Activated naive CD8-positive, alpha-beta T cell treated with anti-CD3 and anti-CD28 coated beads, Interleukin-2, amount 50 U/mL, for 24 hours (primary cell): ENCODE results near the gene DCBLD1.
"Not testable (repeated sequence)": the region's sequence is repeated elsewhere in the genome, so short reads cannot be mapped to it uniquely, and the experiment has no call there.

Source experiments
- ATAC-seq: fragments of 150-1000 bp; cut with Tn5 transposase; one replicate; pipeline ENCODE4 v1.10.0; 2021
- DNase-seq: peaks from one replicate; pipeline ENCODE4 v3.0.0; 2021
- H3K27ac Mint-ChIP-seq: one replicate; pipeline ENCODE4 v1.8.0; 2021; ENCODE audit warnings: mild to moderate bottlenecking, mixed read lengths
- H3K27me3 Mint-ChIP-seq: one replicate; pipeline ENCODE4 v1.8.0; 2021; ENCODE audit warnings: mixed read lengths
- H3K36me3 Mint-ChIP-seq: one replicate; pipeline ENCODE4 v1.8.0; 2021; ENCODE audit warnings: low read depth, mixed read lengths
- H3K4me1 Mint-ChIP-seq: one replicate; pipeline ENCODE4 v1.8.0; 2021; ENCODE audit warnings: mixed read lengths
- H3K4me3 Mint-ChIP-seq: one replicate; pipeline ENCODE4 v1.8.0; 2021; ENCODE audit warnings: mild to moderate bottlenecking, moderate library complexity, mixed read lengths
- H3K9me3 Mint-ChIP-seq: one replicate; pipeline ENCODE4 v1.8.0; 2021; ENCODE audit warnings: mixed read lengths

Gene DCBLD1

DNA sequence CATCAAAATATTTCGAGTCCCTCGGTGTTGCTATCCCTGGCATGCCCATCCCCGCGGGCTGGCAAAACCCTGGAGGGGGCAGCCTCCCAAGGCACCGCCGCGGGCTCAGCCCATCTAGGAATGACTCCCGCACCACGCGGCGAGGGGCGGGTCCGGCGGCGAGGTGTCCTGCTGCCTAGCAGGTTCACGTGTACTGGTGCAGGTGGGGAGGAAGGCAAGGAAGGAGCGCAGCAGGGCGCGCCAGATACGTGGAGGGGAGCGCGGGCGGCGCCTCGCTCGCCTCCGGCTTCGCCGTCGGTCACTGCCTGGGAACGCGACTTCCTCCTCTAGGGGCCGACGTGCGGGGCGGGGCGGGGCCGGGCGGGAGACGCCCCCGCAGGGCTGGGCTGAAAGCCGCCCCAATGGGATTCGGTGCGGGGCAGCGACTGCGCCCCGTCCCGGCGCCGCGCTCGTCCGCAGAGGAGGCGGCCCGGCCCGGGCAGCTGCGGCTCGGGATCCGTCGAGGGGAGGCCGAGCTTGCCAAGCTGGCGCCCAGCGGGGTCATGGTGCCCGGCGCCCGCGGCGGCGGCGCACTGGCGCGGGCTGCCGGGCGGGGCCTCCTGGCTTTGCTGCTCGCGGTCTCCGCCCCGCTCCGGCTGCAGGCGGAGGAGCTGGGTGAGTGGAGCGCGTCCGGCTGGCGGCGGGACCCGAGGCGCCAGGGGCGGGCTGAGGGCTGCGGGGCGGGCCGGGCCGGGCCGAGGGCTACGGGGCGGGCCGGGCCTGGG lies at the start of gene DCBLD1:
Gene DCBLD1, plus strand, starts transcription at position 435 of the 764 bp plus-strand sequence. Its CDS starts 108 bp downstream, at position 543.
- H3K27me3 Mint-ChIP-seq, result peaks cover 44% of the 10 kb centered on the region
- no peaks in the 10 kb centered on the region for H3K9me3 Mint-ChIP-seq
- no peaks in the 10 kb centered on the region for H3K36me3 Mint-ChIP-seq
- peak; percentile 56 for DNase-seq
- H3K4me3 Mint-ChIP-seq, result peak within 1 kb of the TSS; percentile 88
- H3K4me1 Mint-ChIP-seq, result peaks cover 15% of the 10 kb centered on the region
- peak within 1 kb of the TSS; percentile 64 for H3K27ac Mint-ChIP-seq
- ATAC-seq, result peak; percentile 80

GRCh38 chr6:117440706-117441525 lies 41.6 kb upstream of the DCBLD1 start:
- no peak overlapping the region for H3K4me3 Mint-ChIP-seq
- DNase-seq, result no peak
- H3K9me3 Mint-ChIP-seq, result no peaks in the 10 kb centered on the region
- ATAC-seq, result no peak
- H3K36me3 Mint-ChIP-seq, result no peaks in the 10 kb centered on the region
- H3K4me1 Mint-ChIP-seq, result no peaks in the 10 kb centered on the region
- no peak overlapping the region for H3K27ac Mint-ChIP-seq
- peaks cover 20% of the 10 kb centered on the region for H3K27me3 Mint-ChIP-seq

- Mint-ChIP-seq H3K27me3 (peaks cover 24% of the 10 kb centered on the region), H3K4me3 (no peak overlapping the region), H3K4me1 (no peaks in the 10 kb centered on the region), H3K9me3 (no peaks in the 10 kb centered on the region), H3K27ac (no peak overlapping the region), H3K36me3 (no peaks in the 10 kb centered on the region)
- DNase-seq (no peak), ATAC-seq (no peak)
Observed at GRCh38 chr6:117441824-117442264, 40.6 kb upstream of the DCBLD1 start.

DNA sequence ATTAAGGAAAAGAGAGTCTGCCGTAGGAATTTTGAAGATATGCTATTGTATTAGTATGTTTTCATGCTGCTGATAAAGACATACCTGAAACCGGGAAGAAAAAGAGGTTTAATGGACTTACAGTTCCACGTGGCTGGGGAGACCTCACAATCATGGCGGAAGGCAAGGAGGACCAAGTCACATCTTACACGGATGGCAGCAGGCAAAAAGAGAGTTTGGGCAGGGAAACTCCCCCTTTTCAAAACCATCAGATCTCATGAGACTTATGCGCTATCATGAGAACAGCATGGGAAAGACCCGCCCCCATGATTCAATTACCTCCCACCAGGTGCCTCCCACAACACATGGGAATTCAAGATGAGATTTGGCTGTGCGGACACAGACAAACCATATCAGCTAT lies 40.2 kb upstream of the DCBLD1 start:
- H3K4me3 Mint-ChIP-seq, ATAC-seq, DNase-seq, H3K27ac Mint-ChIP-seq, H3K4me1 Mint-ChIP-seq, H3K36me3 Mint-ChIP-seq, H3K9me3 Mint-ChIP-seq: not testable (repeated sequence)
- peaks cover 25% of the 10 kb centered on the region for H3K27me3 Mint-ChIP-seq

DNA sequence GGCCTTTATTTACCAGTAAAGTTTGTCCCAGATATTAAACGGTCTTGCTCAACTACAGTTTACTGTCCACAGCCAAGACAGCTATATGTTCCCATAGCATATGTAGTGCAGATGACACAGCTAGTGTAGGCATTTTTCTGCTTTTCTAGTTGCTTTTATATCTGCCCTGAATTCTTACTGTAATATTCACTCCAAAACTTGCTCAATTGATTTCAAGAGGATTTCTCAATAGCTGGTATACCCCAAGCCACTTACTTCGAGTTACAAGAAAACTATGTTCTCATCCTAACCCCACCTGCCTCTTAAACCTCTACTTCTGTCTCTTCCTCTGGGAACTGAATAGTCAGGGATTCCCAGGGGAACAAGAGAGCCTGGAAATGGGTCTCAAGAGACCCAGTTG lies 37.9 kb upstream of the DCBLD1 start:
- no peaks in the 10 kb centered on the region for H3K9me3 Mint-ChIP-seq
- no peak for DNase-seq
- H3K27ac Mint-ChIP-seq, result no peak overlapping the region
- H3K27me3 Mint-ChIP-seq, result peaks cover 31% of the 10 kb centered on the region
- ATAC-seq, result no peak
- H3K4me3 Mint-ChIP-seq, result no peak overlapping the region
- no peaks in the 10 kb centered on the region for H3K4me1 Mint-ChIP-seq
- no peaks in the 10 kb centered on the region for H3K36me3 Mint-ChIP-seq

GRCh38 chr6:117446861-117447260 lies 35.6 kb upstream of the DCBLD1 start:
- no peaks in the 10 kb centered on the region for H3K36me3 Mint-ChIP-seq
- no peaks in the 10 kb centered on the region for H3K9me3 Mint-ChIP-seq
- H3K27me3 Mint-ChIP-seq, result peaks cover 27% of the 10 kb centered on the region
- H3K27ac Mint-ChIP-seq, result no peak overlapping the region
- H3K4me3 Mint-ChIP-seq, result no peak overlapping the region
- no peaks in the 10 kb centered on the region for H3K4me1 Mint-ChIP-seq
- DNase-seq, result no peak
- ATAC-seq, result no peak

DNA sequence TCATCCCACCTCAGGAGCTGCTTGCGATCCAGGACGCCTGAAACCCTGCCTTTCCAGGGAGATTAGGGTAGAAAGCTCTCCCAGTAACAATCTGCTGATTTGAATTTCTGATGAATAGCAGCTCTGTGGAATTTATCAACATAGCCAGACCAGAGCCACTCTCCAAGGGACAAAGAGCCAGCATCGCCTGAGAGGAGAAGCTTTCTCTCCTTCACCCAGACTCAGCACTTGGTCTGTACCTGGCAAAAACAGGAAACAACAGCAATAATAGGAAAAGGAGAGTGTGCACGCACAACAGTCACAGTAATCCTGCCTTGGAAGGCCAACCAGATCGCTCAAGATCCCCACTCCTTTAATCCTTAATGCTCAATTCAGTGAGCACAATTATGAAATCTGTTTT lies 34.5 kb upstream of the DCBLD1 start:
- DNase-seq (no peak), ATAC-seq (no peak)
- no peaks in the 10 kb centered on the region for H3K36me3 Mint-ChIP-seq
- peaks cover 23% of the 10 kb centered on the region for H3K27me3 Mint-ChIP-seq
- H3K9me3 Mint-ChIP-seq, result no peaks in the 10 kb centered on the region
- H3K27ac Mint-ChIP-seq, result no peak overlapping the region
- no peak overlapping the region for H3K4me3 Mint-ChIP-seq
- no peaks in the 10 kb centered on the region for H3K4me1 Mint-ChIP-seq

GRCh38 chr6:117448732-117449485 lies 33.6 kb upstream of the DCBLD1 start:
- Mint-ChIP-seq H3K27ac (no peak overlapping the region), H3K4me1 (no peaks in the 10 kb centered on the region), H3K9me3 (no peaks in the 10 kb centered on the region), H3K27me3 (peaks cover 21% of the 10 kb centered on the region), H3K36me3 (no peaks in the 10 kb centered on the region), H3K4me3 (no peak overlapping the region)
- ATAC-seq (no peak), DNase-seq (no peak)

DNA sequence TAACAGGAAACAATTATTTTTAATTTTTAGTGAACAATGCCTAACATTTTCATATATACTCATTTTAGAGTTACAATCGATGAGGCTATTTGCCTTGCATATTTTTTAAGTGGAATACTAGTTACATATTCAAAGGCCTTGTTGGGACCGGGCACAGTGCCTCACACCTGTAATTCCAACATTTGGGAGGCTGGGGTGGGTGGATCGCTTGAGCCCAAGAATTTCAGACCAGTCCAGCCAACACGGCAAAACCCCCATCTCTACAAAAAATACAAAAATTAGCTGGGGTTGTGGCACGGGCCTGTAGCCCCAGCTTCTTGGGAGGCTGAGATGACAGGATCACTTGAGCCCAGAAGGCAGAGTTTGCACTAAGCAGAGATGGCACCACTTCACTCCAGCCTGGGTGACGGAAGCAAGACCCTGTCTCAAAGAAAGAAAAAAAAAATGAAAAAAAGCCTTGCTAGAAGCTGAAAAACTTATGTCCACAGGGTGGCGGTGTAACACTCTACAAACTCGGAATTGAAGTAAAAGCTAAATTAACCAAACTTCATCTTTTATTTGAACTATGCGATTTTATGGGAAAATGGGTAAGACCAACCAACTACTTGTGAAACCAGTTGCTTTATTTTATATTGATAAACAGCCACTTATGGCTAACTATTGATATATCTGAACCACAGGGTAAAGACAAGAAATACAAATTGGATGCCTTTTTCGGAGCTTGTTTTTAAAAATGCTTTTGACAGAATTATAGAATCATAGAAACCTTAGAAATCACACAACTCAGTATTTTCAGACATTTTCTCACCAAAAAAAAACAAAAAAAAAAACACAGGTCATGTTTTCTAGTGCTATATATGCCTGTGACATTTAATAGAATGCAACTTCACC lies 32.7 kb upstream of the DCBLD1 start:
- Mint-ChIP-seq H3K9me3 (no peaks in the 10 kb centered on the region), H3K4me3 (no peak overlapping the region), H3K4me1 (no peaks in the 10 kb centered on the region), H3K27me3 (peaks cover 19% of the 10 kb centered on the region), H3K36me3 (no peaks in the 10 kb centered on the region), H3K27ac (no peak overlapping the region)
- ATAC-seq (no peak), DNase-seq (peak; percentile 57)

- Mint-ChIP-seq H3K36me3 (no peaks in the 10 kb centered on the region), H3K4me3 (no peak overlapping the region), H3K27me3 (peaks cover 9% of the 10 kb centered on the region), H3K4me1 (no peaks in the 10 kb centered on the region), H3K27ac (no peak overlapping the region), H3K9me3 (no peaks in the 10 kb centered on the region)
- no peak for ATAC-seq
- DNase-seq, result no peak
Observed at GRCh38 chr6:117451671-117452070, 30.8 kb upstream of the DCBLD1 start.

DNA sequence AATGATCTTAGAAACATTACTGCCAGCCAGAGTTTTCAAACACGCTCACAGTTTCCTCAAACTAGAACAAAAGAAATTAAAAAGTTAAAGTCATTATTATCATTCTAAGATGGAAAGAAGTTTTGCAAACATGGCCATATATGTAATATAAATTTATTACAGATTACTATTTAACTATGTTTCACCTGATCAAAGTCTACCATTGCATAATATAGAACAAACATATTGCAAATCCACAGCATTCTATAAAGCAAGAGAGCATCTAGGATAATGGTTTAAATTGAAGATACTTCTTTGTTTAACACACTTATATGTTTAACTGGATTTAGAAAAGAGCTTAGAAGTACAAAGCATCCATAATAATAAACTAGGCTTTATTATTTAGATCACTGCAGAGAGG lies 26.2 kb upstream of the DCBLD1 start:
- Mint-ChIP-seq H3K27me3 (no peaks in the 10 kb centered on the region), H3K4me3 (no peak overlapping the region), H3K4me1 (no peaks in the 10 kb centered on the region), H3K36me3 (no peaks in the 10 kb centered on the region), H3K27ac (no peak overlapping the region), H3K9me3 (no peaks in the 10 kb centered on the region)
- no peak for ATAC-seq
- no peak for DNase-seq

DNA sequence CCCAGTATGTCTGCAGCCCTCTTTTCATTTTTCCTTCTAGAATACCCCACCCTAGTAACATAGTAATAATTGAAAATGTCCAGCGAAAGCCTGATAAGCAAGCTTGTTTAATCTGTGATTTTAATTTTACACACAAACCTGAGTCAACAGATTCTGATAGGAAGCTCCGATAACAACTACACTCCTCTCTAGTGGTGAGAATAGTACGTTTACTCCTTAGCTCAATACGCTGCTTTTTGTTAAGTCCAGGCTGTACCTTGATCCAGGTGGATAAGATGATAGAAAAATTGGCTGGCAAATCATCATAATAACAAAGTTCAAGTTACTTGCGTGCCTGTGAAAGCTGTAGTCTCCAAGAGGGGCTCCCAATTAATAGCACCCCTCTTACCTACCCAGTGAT lies 25.5 kb upstream of the DCBLD1 start:
- Mint-ChIP-seq H3K27ac (no peak overlapping the region), H3K9me3 (no peaks in the 10 kb centered on the region), H3K27me3 (no peaks in the 10 kb centered on the region), H3K4me3 (no peak overlapping the region), H3K4me1 (no peaks in the 10 kb centered on the region), H3K36me3 (no peaks in the 10 kb centered on the region)
- no peak for ATAC-seq
- DNase-seq, result no peak

DNA sequence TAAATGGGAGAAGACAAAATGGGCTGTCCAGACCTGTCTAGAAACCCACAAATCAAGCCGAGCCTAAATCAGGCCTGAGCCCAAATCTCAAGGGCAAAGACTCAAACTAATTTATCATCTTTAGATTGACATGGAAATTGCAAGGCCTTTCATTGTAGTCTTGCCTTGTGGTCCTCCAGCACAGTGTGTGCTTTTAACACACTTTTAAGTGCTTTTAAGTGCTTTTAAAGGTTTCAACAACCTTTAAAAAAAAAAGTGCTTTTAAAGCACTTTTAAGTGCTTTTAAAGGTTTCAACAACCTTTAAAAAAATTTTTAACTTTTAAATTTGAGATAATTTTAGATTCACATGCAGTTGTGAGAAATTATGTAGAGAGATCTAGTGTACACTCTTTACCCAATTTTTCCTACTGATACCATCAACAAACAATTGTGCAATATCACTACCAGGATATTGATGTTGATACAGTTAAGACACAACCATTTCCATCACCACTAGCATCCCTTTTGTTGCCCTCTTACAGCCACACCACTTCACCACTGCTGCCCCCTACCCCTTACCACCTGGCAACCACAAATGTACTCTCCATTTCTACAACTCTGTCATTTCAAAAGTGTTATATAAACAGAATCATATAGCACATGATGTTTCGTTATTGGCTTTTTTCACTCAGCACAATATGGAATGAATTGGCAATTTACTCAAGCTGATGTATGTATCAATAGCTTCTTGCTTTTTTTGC lies 23.1 kb upstream of the DCBLD1 start:
- no peak overlapping the region for H3K27ac Mint-ChIP-seq
- no peaks in the 10 kb centered on the region for H3K27me3 Mint-ChIP-seq
- ATAC-seq (no peak), DNase-seq (no peak)
- H3K9me3 Mint-ChIP-seq, result no peaks in the 10 kb centered on the region
- no peak overlapping the region for H3K4me3 Mint-ChIP-seq
- H3K4me1 Mint-ChIP-seq, result peaks cover 10% of the 10 kb centered on the region
- no peaks in the 10 kb centered on the region for H3K36me3 Mint-ChIP-seq
